ENCODE measurements around the gene BCL11A.

BCL11A gene

GRCh38 chr2:60412620-60413019 lies 140.8 kb downstream of the BCL11A start:
- H3K4me3 ChIP-seq (ENCODE audit: low read depth, low read length): no peak overlapping the region

- H3K4me3 ChIP-seq (ENCODE audit: low read depth, low read length): no peak overlapping the region
Measured at GRCh38 chr2:60412027-60412426, 141.4 kb downstream of the BCL11A start.

- H3K4me3 ChIP-seq (ENCODE audit: low read depth, low read length): no peak overlapping the region
Measured at GRCh38 chr2:60411295-60411694, 142.2 kb downstream of the BCL11A start.

- H3K4me3 ChIP-seq (ENCODE audit: low read depth, low read length): no peak overlapping the region
Measured at GRCh38 chr2:60410456-60411146, 142.9 kb downstream of the BCL11A start.

- H3K4me3 ChIP-seq (ENCODE audit: low read depth, low read length): no peak overlapping the region
Measured at GRCh38 chr2:60409531-60409871, 144.0 kb downstream of the BCL11A start.

GRCh38 chr2:60408811-60409530 lies 144.5 kb downstream of the BCL11A start:
- no peak overlapping the region for H3K4me3 ChIP-seq (ENCODE audit: low read depth, low read length)

- no peak overlapping the region for H3K4me3 ChIP-seq (ENCODE audit: low read depth, low read length)
Measured at GRCh38 chr2:60408207-60408606, 145.2 kb downstream of the BCL11A start.

- H3K4me3 ChIP-seq (ENCODE audit: low read depth, low read length): no peak overlapping the region
Measured at GRCh38 chr2:60407398-60407797, 146.1 kb downstream of the BCL11A start.

- no peak overlapping the region for H3K4me3 ChIP-seq (ENCODE audit: low read depth, low read length)
Measured at GRCh38 chr2:60406192-60406591, 147.3 kb downstream of the BCL11A start.

- no peak overlapping the region for H3K4me3 ChIP-seq (ENCODE audit: low read depth, low read length)
Measured at GRCh38 chr2:60405271-60405919, 148.1 kb downstream of the BCL11A start.

Measured in iPS-11a (cell line).